H9 (cell line): Measurements from ENCODE around the gene BTRC. TPM values are rescaled to one million over a fixed set of nuclear protein-coding genes. Genes with fewer than 3 reads are reported as not detected.

Experiments used
- DNase-seq: peaks from one replicate; pipeline ENCODE4 v3.0.0-alpha.2; 2017
- H2AFZ ChIP-seq: one replicate; pipeline ENCODE4 v1.6.1; 2013; ENCODE audit warnings: mild to moderate bottlenecking, low read length, control low read depth, moderate library complexity
- H2AK5ac ChIP-seq: 2 replicates; pipeline ENCODE4 v1.6.1; 2013; ENCODE audit warnings: low read length, control low read depth, mixed read lengths; ENCODE audit not compliant: insufficient read length
- H2BK120ac ChIP-seq: one replicate; pipeline ENCODE4 v1.6.1; 2013; ENCODE audit warnings: low read depth, mild to moderate bottlenecking, low read length, control low read depth, inconsistent platforms; ENCODE audit not compliant: poor library complexity, severe bottlenecking
- H2BK12ac ChIP-seq: 2 replicates; pipeline ENCODE4 v1.6.1; 2013; ENCODE audit warnings: low read length, control low read depth, mixed read lengths, low read depth; ENCODE audit not compliant: insufficient read length
- H2BK15ac ChIP-seq: 2 replicates; pipeline ENCODE4 v1.6.1; 2013; ENCODE audit warnings: low read depth, low read length, control low read depth
- H2BK20ac ChIP-seq: one replicate; pipeline ENCODE4 v1.6.1; 2013; ENCODE audit warnings: low read depth, mild to moderate bottlenecking, low read length, control low read depth, inconsistent platforms; ENCODE audit not compliant: poor library complexity, severe bottlenecking
- H2BK5ac ChIP-seq: 2 replicates; pipeline ENCODE4 v1.6.1; 2013; ENCODE audit warnings: low read length, control low read depth, mixed read lengths; ENCODE audit not compliant: insufficient read length
- H3K14ac ChIP-seq: 2 replicates; pipeline ENCODE4 v1.6.1; 2013; ENCODE audit warnings: low read length, control low read depth; ENCODE audit not compliant: insufficient read depth
- H3K18ac ChIP-seq: 2 replicates; pipeline ENCODE4 v1.6.1; 2013; ENCODE audit warnings: low read depth, mild to moderate bottlenecking, mixed read lengths, low read length, control low read depth; ENCODE audit not compliant: insufficient read length
- H3K23ac ChIP-seq: 2 replicates; pipeline ENCODE4 v1.6.1; 2013; ENCODE audit warnings: low read length, control low read depth, mixed read lengths, low read depth; ENCODE audit not compliant: insufficient read length
- H3K23me2 ChIP-seq: 2 replicates; pipeline ENCODE4 v1.6.1; 2013; ENCODE audit warnings: low read depth, mild to moderate bottlenecking, mixed read lengths, low read length, control low read depth; ENCODE audit not compliant: insufficient read length, poor library complexity, severe bottlenecking
- H3K27ac ChIP-seq: 2 replicates; pipeline ENCODE4 v1.5.1; 2013; ENCODE audit warnings: low read length, control low read depth, mixed read lengths, low read depth; ENCODE audit not compliant: insufficient read length
- H3K27me3 ChIP-seq: 2 replicates; pipeline ENCODE4 v1.6.1; 2013; ENCODE audit warnings: low read length, control low read depth, inconsistent platforms; ENCODE audit not compliant: insufficient read depth
- H3K4ac ChIP-seq: 2 replicates; pipeline ENCODE4 v1.6.1; 2013; ENCODE audit warnings: low read depth, mild to moderate bottlenecking, control low read depth, inconsistent platforms, low read length, moderate library complexity
- H3K4me1 ChIP-seq: 2 replicates; pipeline ENCODE4 v1.6.1; 2013; ENCODE audit warnings: low read length, control low read depth, inconsistent platforms; ENCODE audit not compliant: insufficient read depth
- H3K4me2 ChIP-seq: 2 replicates; pipeline ENCODE4 v1.6.1; 2013; ENCODE audit warnings: low read length, control low read depth, mixed read lengths; ENCODE audit not compliant: insufficient read length, insufficient read depth
- H3K56ac ChIP-seq: 2 replicates; pipeline ENCODE4 v1.6.1; 2013; ENCODE audit warnings: low read depth, mild to moderate bottlenecking, mixed read lengths, low read length, control low read depth; ENCODE audit not compliant: insufficient read length
- H3K79me1 ChIP-seq: 2 replicates; pipeline ENCODE4 v1.6.1; 2013; ENCODE audit warnings: low read depth, mild to moderate bottlenecking, moderate library complexity, low read length, control low read depth, inconsistent platforms; ENCODE audit not compliant: insufficient read depth, poor library complexity, severe bottlenecking
- H3K79me2 ChIP-seq: 2 replicates; pipeline ENCODE4 v1.6.1; 2013; ENCODE audit warnings: low read length, control low read depth, inconsistent platforms; ENCODE audit not compliant: insufficient read depth
- H3K9ac ChIP-seq: 2 replicates; pipeline ENCODE4 v1.6.1; 2013; ENCODE audit warnings: low read length, control low read depth, mixed read lengths; ENCODE audit not compliant: insufficient read length; ENCODE audit errors: extremely low read depth
- H3K9me3 ChIP-seq: one replicate; pipeline ENCODE4 v1.6.1; 2013; ENCODE audit warnings: low read depth, low read length, inconsistent platforms; ENCODE audit not compliant: control insufficient read depth
- H3T11ph ChIP-seq: one replicate; pipeline ENCODE4 v1.6.1; 2013; ENCODE audit warnings: mild to moderate bottlenecking, low read length, control low read depth, inconsistent platforms
- H4K20me1 ChIP-seq: one replicate; pipeline ENCODE4 v1.6.1; 2013; ENCODE audit not compliant: control insufficient read depth, insufficient read length, insufficient read depth
- H4K5ac ChIP-seq: 2 replicates; pipeline ENCODE4 v1.6.1; 2013; ENCODE audit warnings: low read depth, mild to moderate bottlenecking, mixed read lengths, low read length, control low read depth; ENCODE audit not compliant: insufficient read length
- H4K8ac ChIP-seq: replicated peaks from 2 replicates; pipeline ENCODE4 v1.6.1; 2013; ENCODE audit warnings: low read length, control low read depth, mixed read lengths, low read depth; ENCODE audit not compliant: insufficient read length
- H4K91ac ChIP-seq: 2 replicates; pipeline ENCODE4 v1.6.1; 2013; ENCODE audit warnings: low read depth, mild to moderate bottlenecking, moderate library complexity, mixed read lengths, low read length, control low read depth; ENCODE audit not compliant: insufficient read length
- H3K27ac Mint-ChIP-seq, 3 experiments: 2 replicates in 2 of 3; 3 replicates in 1 of 3; pipeline ENCODE4 v1.8.0; 2020 to 2021; ENCODE audit warnings: mixed read lengths in 3 of 3, mild to moderate bottlenecking in 1 of 3, moderate library complexity in 1 of 3
- H3K27me3 Mint-ChIP-seq: 2 replicates; pipeline ENCODE4 v1.8.0; 2021; ENCODE audit warnings: low read depth, mild to moderate bottlenecking, moderate library complexity, mixed read lengths
- H3K36me3 Mint-ChIP-seq, 3 experiments: 2 replicates in 2 of 3; 3 replicates in 1 of 3; pipeline ENCODE4 v1.8.0; 2020 to 2021; ENCODE audit warnings: low read depth in 3 of 3, mixed read lengths in 3 of 3; ENCODE audit not compliant: insufficient read depth in 1 of 3
- H3K4me1 Mint-ChIP-seq, 2 experiments: 2 replicates each; pipeline ENCODE4 v1.8.0; 2020; ENCODE audit warnings: mixed read lengths in 2 of 2
- H3K4me3 Mint-ChIP-seq, 2 experiments: 2 replicates in 1 of 2; 3 replicates in 1 of 2; pipeline ENCODE4 v1.8.0; 2020 to 2021; ENCODE audit warnings: mild to moderate bottlenecking in 2 of 2, mixed read lengths in 2 of 2, moderate library complexity in 1 of 2
- H3K9me3 Mint-ChIP-seq, 2 experiments: 2 replicates in 1 of 2; 3 replicates in 1 of 2; pipeline ENCODE4 v1.8.0; 2020; ENCODE audit warnings: mild to moderate bottlenecking in 2 of 2, mixed read lengths in 2 of 2, moderate library complexity in 1 of 2
- WGBS: extraction: QIAGEN DNeasy Blood & Tissue Kit; methylation state at CpG from one replicate; pipeline ENCODE4 v1.1.7; 2013; ENCODE audit warnings: missing lambda C conversion rate, low lambda C conversion rate, mixed read lengths; ENCODE audit not compliant: insufficient read length; ENCODE audit errors: extremely low coverage; 5-methylcytosine and 5-hydroxymethylcytosine counted together
- total RNA-seq: library from RNA; stranded (reverse); gene quantifications from 2 replicates; pipeline ENCODE4 v1.2.1, GENCODE V29; 2021
- TF ChIP-seq, protein P1 (sequence below): fragments of 200-600 bp; sonication (generic); conservative IDR thresholded peaks from 3 replicates; pipeline ENCODE4 v1.8.0; 2021; ENCODE audit warnings: antibody characterized with exemption, mild to moderate bottlenecking

The BTRC gene
- total RNA-seq, 1 experiment from 2014 or later = 24.2 TPM

GRCh38 chr10:101597091-101597900 is 243.3 kb downstream of the BTRC start:
- H3K23ac ChIP-seq = no peak overlapping the region
- H2AK5ac ChIP-seq = no peak overlapping the region
- Mint-ChIP-seq H3K4me1 (peaks cover 21 to 39% of the 10 kb centered on the region in 2 experiments), H3K27me3 (no peaks in the 10 kb centered on the region; the same call in 1 of the 2 replicates), H3K27ac (no peak overlapping the region), H3K36me3 (no peaks in the 10 kb centered on the region; a peak in 1 of 7 replicates), H3K4me3 (no peak overlapping the region), H3K9me3 (no peaks in the 10 kb centered on the region)
- H3K9ac ChIP-seq = no peak overlapping the region
- H4K5ac ChIP-seq = no peak overlapping the region
- H2BK5ac ChIP-seq = no peak overlapping the region
- no peak overlapping the region for H2BK120ac ChIP-seq
- H3K23me2 ChIP-seq = no peaks in the 10 kb centered on the region
- no peaks in the 10 kb centered on the region for H3K9me3 ChIP-seq
- H4K20me1 ChIP-seq = no peaks in the 10 kb centered on the region
- TF ChIP-seq, protein P1, sequence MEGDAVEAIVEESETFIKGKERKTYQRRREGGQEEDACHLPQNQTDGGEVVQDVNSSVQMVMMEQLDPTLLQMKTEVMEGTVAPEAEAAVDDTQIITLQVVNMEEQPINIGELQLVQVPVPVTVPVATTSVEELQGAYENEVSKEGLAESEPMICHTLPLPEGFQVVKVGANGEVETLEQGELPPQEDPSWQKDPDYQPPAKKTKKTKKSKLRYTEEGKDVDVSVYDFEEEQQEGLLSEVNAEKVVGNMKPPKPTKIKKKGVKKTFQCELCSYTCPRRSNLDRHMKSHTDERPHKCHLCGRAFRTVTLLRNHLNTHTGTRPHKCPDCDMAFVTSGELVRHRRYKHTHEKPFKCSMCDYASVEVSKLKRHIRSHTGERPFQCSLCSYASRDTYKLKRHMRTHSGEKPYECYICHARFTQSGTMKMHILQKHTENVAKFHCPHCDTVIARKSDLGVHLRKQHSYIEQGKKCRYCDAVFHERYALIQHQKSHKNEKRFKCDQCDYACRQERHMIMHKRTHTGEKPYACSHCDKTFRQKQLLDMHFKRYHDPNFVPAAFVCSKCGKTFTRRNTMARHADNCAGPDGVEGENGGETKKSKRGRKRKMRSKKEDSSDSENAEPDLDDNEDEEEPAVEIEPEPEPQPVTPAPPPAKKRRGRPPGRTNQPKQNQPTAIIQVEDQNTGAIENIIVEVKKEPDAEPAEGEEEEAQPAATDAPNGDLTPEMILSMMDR = no peak
- DNase-seq = no peak
- H3K79me1 ChIP-seq = no peaks in the 10 kb centered on the region
- no peak overlapping the region for H3K14ac ChIP-seq
- H3K4ac ChIP-seq = no peak overlapping the region
- WGBS = no CpG with 5 or more reads among the region's 14 CpGs
- no peak overlapping the region for H4K91ac ChIP-seq
- no peaks in the 10 kb centered on the region for H3K27me3 ChIP-seq
- H4K8ac ChIP-seq = no peak overlapping the region
- H2BK20ac ChIP-seq = no peak overlapping the region
- no peak overlapping the region for H3K56ac ChIP-seq
- no peak overlapping the region for H2BK15ac ChIP-seq
- no peak overlapping the region for H2BK12ac ChIP-seq
- no peak overlapping the region for H3K27ac ChIP-seq
- H3K79me2 ChIP-seq = no peaks in the 10 kb centered on the region
- no peak overlapping the region for H2AFZ ChIP-seq
- H3K18ac ChIP-seq = no peak overlapping the region
- H3T11ph ChIP-seq = no peak overlapping the region
- no peaks in the 10 kb centered on the region for H3K4me1 ChIP-seq
- H3K4me2 ChIP-seq = no peak overlapping the region
